K562 (cell line): ENCODE measurements around the gene ZNF582. TPM values are rescaled to one million over a fixed set of nuclear protein-coding genes. Genes with fewer than 3 reads are reported as not detected.
A peak's percentile ranks its signal among the peaks of the same experiment; 100 is the strongest.

Experiments
- BMI1 ChIP-seq: fragments of 150-350 bp; IDR thresholded peaks from 2 replicates; pipeline ENCODE4 v1.6.1; 2014; ENCODE audit warnings: low read length
- CEBPB ChIP-seq: fragments of 450-650 bp; IDR thresholded peaks from 2 replicates; pipeline ENCODE4 v1.6.1; 2016; ENCODE audit warnings: missing genetic modification characterization, missing compliant biosample characterization
- CTBP1 ChIP-seq: fragments of 450-650 bp; IDR thresholded peaks from 2 replicates; pipeline ENCODE4 v1.6.1; 2016; ENCODE audit warnings: borderline replicate concordance
- E2F6 ChIP-seq, 2 experiments: IDR thresholded peaks; 2 replicates each; pipeline ENCODE4 v1.6.1; 2011; ENCODE audit warnings: borderline replicate concordance in 1 of 2, control low read depth in 1 of 2, low read depth in 1 of 2, low read length in 1 of 2, mild to moderate bottlenecking in 1 of 2, mixed read lengths in 1 of 2, moderate library complexity in 1 of 2; ENCODE audit not compliant: insufficient read depth in 1 of 2, insufficient read length in 1 of 2, poor library complexity in 1 of 2, severe bottlenecking in 1 of 2; ENCODE audit errors: extremely low read depth in 1 of 2
- EP400 ChIP-seq: fragments of 450-650 bp; IDR thresholded peaks from 2 replicates; pipeline ENCODE4 v1.6.1; 2017; ENCODE audit warnings: antibody characterized with exemption, mild to moderate bottlenecking, moderate library complexity
- ESRRA ChIP-seq: fragments of 450-650 bp; IDR thresholded peaks from 2 replicates; pipeline ENCODE4 v1.6.1; 2014; ENCODE audit warnings: low read depth, mild to moderate bottlenecking, moderate library complexity, borderline replicate concordance
- ETV5 ChIP-seq: sonication (generic); formaldehyde crosslinking; IDR thresholded peaks from 2 replicates; pipeline ENCODE4 v1.4.0; 2020; ENCODE audit warnings: low read depth, mild to moderate bottlenecking, missing genetic modification reagents
- FOXP4 ChIP-seq: sonication (generic); formaldehyde crosslinking; IDR thresholded peaks from 2 replicates; pipeline ENCODE4 v1.8.0; 2022; ENCODE audit warnings: mild to moderate bottlenecking, missing genetic modification reagents, borderline replicate concordance
- HCFC1 ChIP-seq: IDR thresholded peaks from 2 replicates; pipeline ENCODE4 v1.6.1; 2012; ENCODE audit warnings: low read depth, low read length, improper control_type of control experiment
- HINFP ChIP-seq: fragments of 450-650 bp; conservative IDR thresholded peaks from 2 replicates; pipeline ENCODE4 v1.6.1; 2016; ENCODE audit warnings: missing genetic modification characterization, low read depth, mild to moderate bottlenecking, control low read depth, missing compliant biosample characterization
- ILF3 ChIP-seq: fragments of 450-650 bp; IDR thresholded peaks from 2 replicates; pipeline ENCODE4 v1.6.1; 2018; ENCODE audit warnings: antibody characterized with exemption, mild to moderate bottlenecking, moderate library complexity, borderline replicate concordance
- NR1H2 ChIP-seq: sonication (generic); formaldehyde crosslinking; IDR thresholded peaks from 2 replicates; pipeline ENCODE4 v1.4.0; 2020; ENCODE audit warnings: mild to moderate bottlenecking, missing genetic modification reagents
- NR4A1 ChIP-seq, 2 experiments: fragments of 250-450 bp in 1 of 2; fragments of 450-650 bp in 1 of 2; sonication (Bioruptor Pico) in 1 of 2; IDR thresholded peaks; 2 replicates each; pipeline versions ENCODE4 v1.4.0 to v1.6.1; 2016 to 2020; ENCODE audit warnings: mild to moderate bottlenecking in 2 of 2, missing compliant biosample characterization in 1 of 2, missing genetic modification characterization in 1 of 2, moderate library complexity in 1 of 2
- NRF1 ChIP-seq, 2 experiments: fragments of 450-650 bp; IDR thresholded peaks in 1 of 2; conservative IDR thresholded peaks in 1 of 2; 2 replicates each; pipeline ENCODE4 v1.6.1; 2014; ENCODE audit warnings: mild to moderate bottlenecking in 2 of 2
- OTX1 ChIP-seq: fragments of 450-650 bp; formaldehyde crosslinking; IDR thresholded peaks from 2 replicates; pipeline ENCODE4 v1.4.0; 2022; ENCODE audit warnings: mild to moderate bottlenecking
- PHF8 ChIP-seq: fragments of 200-600 bp; sonication (generic); IDR thresholded peaks from 2 replicates; pipeline ENCODE4 v1.6.1; 2012; ENCODE audit warnings: mixed run types, mild to moderate bottlenecking, inconsistent platforms, low read length, moderate library complexity, borderline replicate concordance
- RBM22 ChIP-seq: fragments of 200-400 bp; formaldehyde crosslinking; IDR thresholded peaks from 2 replicates; pipeline ENCODE4 v1.6.1; 2018; ENCODE audit warnings: low read length, low read depth; ENCODE audit not compliant: poor library complexity, severe bottlenecking
- SRSF7 ChIP-seq: fragments of 200-400 bp; formaldehyde crosslinking; optimal IDR thresholded peaks from 2 replicates; pipeline ENCODE3; 2017; ENCODE audit warnings: mild to moderate bottlenecking, low read depth, low read length
- TCF7L2 ChIP-seq: fragments of 150-350 bp; IDR thresholded peaks from 2 replicates; pipeline ENCODE4 v1.6.1; 2016; ENCODE audit warnings: low read depth, mild to moderate bottlenecking, low read length, moderate library complexity
- TFAM ChIP-seq: fragments of 250-450 bp; sonication (Bioruptor Pico); conservative IDR thresholded peaks from 2 replicates; pipeline ENCODE4 v1.5.0; 2021; ENCODE audit warnings: mild to moderate bottlenecking, moderate library complexity
- ZNF311 ChIP-seq: fragments of 250-450 bp; sonication (Bioruptor Pico); IDR thresholded peaks from 2 replicates; pipeline ENCODE4 v1.4.0; 2020; ENCODE audit warnings: mild to moderate bottlenecking, moderate library complexity
- ZNF766 ChIP-seq: fragments of 200-800 bp; sonication (Bioruptor generic); conservative IDR thresholded peaks from 2 replicates; pipeline ENCODE4 v1.6.1; 2016; ENCODE audit warnings: missing genetic modification characterization, missing compliant biosample characterization
- polyA plus RNA-seq, 8 experiments: library from polyadenylated mRNA; depleted of rRNA in 4 of 8; stranded (reverse) in 5 of 8; unstranded in 3 of 8; fragments of >200 nt; fragmentation: Nextera tagmentation in 2 of 8; fragmentation: Illumina TruSeq in 1 of 8; extraction: Ambion mirVana in 2 of 8; extraction: Trizol in 1 of 8; gene quantifications; 2 replicates each; pipeline versions ENCODE4 v1.2.1 to v1.2.3, GENCODE V29; 2011 to 2014; ENCODE audit warnings: inconsistent platforms in 1 of 8, missing spikeins in 1 of 8
- total RNA-seq, 7 experiments: library from RNA; depleted of rRNA in 6 of 7; stranded (reverse); fragments of >200 nt in 6 of 7; fragmentation: Illumina TruSeq in 2 of 7; extraction: Trizol in 2 of 7; gene quantifications; 2 replicates each; pipeline versions ENCODE4 v1.2.1 to v1.2.3, GENCODE V29; 2011 to 2021; ENCODE audit warnings: low replicate concordance in 1 of 7

Gene ZNF582
- total and polyA plus RNA-seq, 9 of the 15 experiments (the other 6 are each of a cell fraction or from before 2014, with no cell fraction given), result 0.72 to 3.3 (median 1.6) TPM

GRCh38 chr19:56403764-56404704, 10.7 kb upstream of the ZNF582 start, which contains the start of gene ZNF583 (continued):
- TF ChIP-seq ZNF766 (CRISPR knock-in tag) (peak; percentile 33; the same call in 1 of the 2 replicates), CTBP1 (0 out of 2 replicates have a peak, but pooled peaks have one; percentile 59), RBM22 (no peak), ILF3 (no peak), HINFP (tag) (peak; percentile 96), SRSF7 (no peak), TCF7L2 (no peak), BMI1 (no peak), NR1H2 (CRISPR knock-in tag) (no peak), OTX1 (no peak), NRF1 (conservative IDR thresholded peaks at IDR 0.05 in 1 of 2, IDR thresholded peaks at IDR 0.05 in 1 of 2) (peak; percentile 99), NR4A1 (CRISPR knock-in tag; IDR thresholded peaks at IDR 0.05) (no peak), NR4A1 (tag; IDR thresholded peaks at IDR 0.05) (peak; percentile 47; the same call in 1 of the 2 replicates), ETV5 (CRISPR knock-in tag) (no peak; the same call in 1 of the 2 replicates), EP400 (peak; percentile 62; the same call in 1 of the 2 replicates), PHF8 (peak; percentile 90), E2F6 (IDR thresholded peaks at IDR 0.05; ENCODE audit: borderline replicate concordance in 1 of 2, extremely low read depth in 1 of 2, insufficient read depth in 1 of 2, insufficient read length in 1 of 2, low read depth in 1 of 2, low read length in 1 of 2, poor library complexity in 1 of 2, severe bottlenecking in 1 of 2) (peak; percentile 28 to 57), FOXP4 (CRISPR knock-in tag) (no peak), CEBPB (tag) (no peak), ESRRA (peak; percentile 57; the same call in 1 of the 2 replicates), TFAM (CRISPR knock-in tag) (no peak), ZNF311 (no peak), HCFC1 (peak; percentile 92)
